Activated T-helper 1 cell treated with anti-CD3 and anti-CD28 coated beads, Interleukin-12 subunit alpha, Interleukin-12 subunit beta, Interleukin-2, Interleukin-4 antibody, amounts not matched to agents 30 ng/mL and 10 ng/mL and 1 ng/mL, durations not matched to agents 14 hours and 24 hours and 36 hours (primary cell): ENCODE data around the gene CXCL13. TPM values are rescaled to one million over a fixed set of nuclear protein-coding genes. Genes with fewer than 3 reads are reported as not detected.
"Not testable (repeated sequence)": the region's sequence is repeated elsewhere in the genome, so short reads cannot be mapped to it uniquely, and the experiment has no call there.

Experiments
- DNase-seq: peaks from one replicate; pipeline ENCODE4 v3.0.0; 2021; ENCODE audit warnings: low spot score
- H3K27ac Mint-ChIP-seq: one replicate; pipeline ENCODE4 v1.8.0; 2021; ENCODE audit warnings: mild to moderate bottlenecking, mixed read lengths
- H3K27me3 Mint-ChIP-seq: one replicate; pipeline ENCODE4 v1.8.0; 2022; ENCODE audit warnings: mild to moderate bottlenecking, moderate library complexity, mixed read lengths; ENCODE audit not compliant: insufficient read depth
- H3K36me3 Mint-ChIP-seq: one replicate; pipeline ENCODE4 v1.8.0; 2021; ENCODE audit warnings: low read depth, mixed read lengths
- H3K4me1 Mint-ChIP-seq: one replicate; pipeline ENCODE4 v1.8.0; 2021; ENCODE audit warnings: low read depth, mixed read lengths
- H3K4me3 Mint-ChIP-seq: one replicate; pipeline ENCODE4 v1.8.0; 2021; ENCODE audit warnings: mild to moderate bottlenecking, moderate library complexity, mixed read lengths
- H3K9me3 Mint-ChIP-seq: one replicate; pipeline ENCODE4 v1.8.0; 2021; ENCODE audit warnings: mixed read lengths
- intact Hi-C: fragments of 100-400 bp; cut with micrococcal nuclease; formaldehyde crosslinking; loops from one replicate; pipeline ENCODE4 v1.15.1; 2024
- total RNA-seq: library from RNA; stranded (reverse); gene quantifications from 2 replicates; pipeline ENCODE4 v1.2.3, GENCODE V29; 2022

The CXCL13 gene
- 6.8 and 7.9 TPM in 2 replicates for total RNA-seq

- H3K27ac Mint-ChIP-seq = no peak within 1 kb of the TSS
- intact Hi-C loops = no loop called here
These were observed at the start of gene CXCL13 for GRCh38 chr4:77605210-77605902. Gene CXCL13, plus strand, starts transcription at chr4:77605820. Its CDS starts 46 bp downstream, at chr4:77605866.

GRCh38 chr4:77560170-77560569, 45.5 kb upstream of the CXCL13 start:
- H3K27me3 Mint-ChIP-seq = no peaks in the 10 kb centered on the region
- peaks cover 8% of the 10 kb centered on the region for H3K9me3 Mint-ChIP-seq
- H3K36me3 Mint-ChIP-seq = no peaks in the 10 kb centered on the region
- no peak for DNase-seq
- H3K4me1 Mint-ChIP-seq = no peaks in the 10 kb centered on the region
- intact Hi-C loops = no loop called here
- no peak overlapping the region for H3K4me3 Mint-ChIP-seq
- H3K27ac Mint-ChIP-seq = no peak overlapping the region

More at GRCh38 chr4:77605210-77605902, at the start of gene CXCL13:
- no peak for DNase-seq
- Mint-ChIP-seq H3K4me3 (no peak within 1 kb of the TSS), H3K4me1 (peaks cover 19% of the 10 kb centered on the region), H3K27me3 (peaks cover 6% of the 10 kb centered on the region), H3K9me3 (no peaks in the 10 kb centered on the region), H3K36me3 (no peaks in the 10 kb centered on the region)

- H3K27ac Mint-ChIP-seq, H3K27me3 Mint-ChIP-seq, H3K36me3 Mint-ChIP-seq, DNase-seq, H3K9me3 Mint-ChIP-seq, intact Hi-C loops, H3K4me1 Mint-ChIP-seq, H3K4me3 Mint-ChIP-seq: not testable (repeated sequence)
These were observed 43.9 kb upstream of the CXCL13 start for GRCh38 chr4:77561720-77562119.

- Mint-ChIP-seq H3K27me3 (no peaks in the 10 kb centered on the region), H3K36me3 (no peaks in the 10 kb centered on the region), H3K4me1 (no peaks in the 10 kb centered on the region), H3K27ac (peak overlapping the region; percentile 50), H3K9me3 (peaks cover 19% of the 10 kb centered on the region), H3K4me3 (no peak overlapping the region)
- no peak for DNase-seq
- intact Hi-C loops = no loop called here
These were observed 41.4 kb upstream of the CXCL13 start for GRCh38 chr4:77564231-77564630.

- no peak for DNase-seq
- Mint-ChIP-seq H3K27me3 (peaks cover 3% of the 10 kb centered on the region), H3K4me3 (no peak overlapping the region), H3K27ac (no peak overlapping the region), H3K9me3 (peaks cover 28% of the 10 kb centered on the region), H3K36me3 (no peaks in the 10 kb centered on the region), H3K4me1 (no peaks in the 10 kb centered on the region)
- intact Hi-C loops = loop anchor here (1.0 kb wide), 1 partner anchor 19 kb away; no protein-coding TSS in a partner anchor
These were observed 39.5 kb upstream of the CXCL13 start for GRCh38 chr4:77566148-77566547.

- H3K9me3 Mint-ChIP-seq = peaks cover 33% of the 10 kb centered on the region
- intact Hi-C loops = no loop called here
- peaks cover 3% of the 10 kb centered on the region for H3K27me3 Mint-ChIP-seq
- no peaks in the 10 kb centered on the region for H3K4me1 Mint-ChIP-seq
- no peaks in the 10 kb centered on the region for H3K36me3 Mint-ChIP-seq
- no peak overlapping the region for H3K4me3 Mint-ChIP-seq
- no peak overlapping the region for H3K27ac Mint-ChIP-seq
- DNase-seq = no peak
These were observed 38.1 kb upstream of the CXCL13 start for GRCh38 chr4:77567549-77567948.

GRCh38 chr4:77570508-77571214, 35.0 kb upstream of the CXCL13 start:
- H3K4me3 Mint-ChIP-seq, H3K4me1 Mint-ChIP-seq, H3K36me3 Mint-ChIP-seq, H3K27me3 Mint-ChIP-seq, H3K27ac Mint-ChIP-seq, intact Hi-C loops, DNase-seq: not testable (repeated sequence)
- peaks cover 34% of the 10 kb centered on the region for H3K9me3 Mint-ChIP-seq

- Mint-ChIP-seq H3K9me3 (peaks cover 10% of the 10 kb centered on the region), H3K36me3 (no peaks in the 10 kb centered on the region), H3K27me3 (peaks cover 4% of the 10 kb centered on the region), H3K4me3 (no peak overlapping the region), H3K27ac (no peak overlapping the region), H3K4me1 (peaks cover 20% of the 10 kb centered on the region)
- DNase-seq = no peak
- intact Hi-C loops = no loop called here
These were observed 29.3 kb upstream of the CXCL13 start for GRCh38 chr4:77576351-77576750.

GRCh38 chr4:77578145-77578544, 27.5 kb upstream of the CXCL13 start:
- Mint-ChIP-seq H3K9me3 (no peaks in the 10 kb centered on the region), H3K4me3 (no peak overlapping the region), H3K4me1 (peaks cover 35% of the 10 kb centered on the region), H3K27ac (no peak overlapping the region), H3K36me3 (peaks cover 5% of the 10 kb centered on the region), H3K27me3 (peaks cover 4% of the 10 kb centered on the region)
- intact Hi-C loops = no loop called here
- no peak for DNase-seq

GRCh38 chr4:77579406-77580076, 26.1 kb upstream of the CXCL13 start:
- peaks cover 9% of the 10 kb centered on the region for H3K36me3 Mint-ChIP-seq
- H3K4me1 Mint-ChIP-seq = peaks cover 40% of the 10 kb centered on the region
- no peak overlapping the region for H3K4me3 Mint-ChIP-seq
- H3K27me3 Mint-ChIP-seq = no peaks in the 10 kb centered on the region
- intact Hi-C loops = loop anchor here (1.0 to 10.0 kb wide), 4 partner anchors 8 to 1365 kb away; no protein-coding TSS in a partner anchor
- peak overlapping the region; percentile 72 for H3K27ac Mint-ChIP-seq
- no peaks in the 10 kb centered on the region for H3K9me3 Mint-ChIP-seq
- DNase-seq = no peak

- intact Hi-C loops = loop anchor here (1.0 to 10.0 kb wide), 6 partner anchors 14 to 1363 kb away; no protein-coding TSS in a partner anchor
These were observed 23.9 kb upstream of the CXCL13 start for GRCh38 chr4:77581724-77582123.

GRCh38 chr4:77582156-77582555, 23.5 kb upstream of the CXCL13 start:
- no peaks in the 10 kb centered on the region for H3K9me3 Mint-ChIP-seq
- H3K4me1 Mint-ChIP-seq = peaks cover 53% of the 10 kb centered on the region
- intact Hi-C loops = loop anchor here (10.0 kb wide), 2 partner anchors 373 to 1363 kb away; no protein-coding TSS in a partner anchor
- no peak for DNase-seq
- H3K4me3 Mint-ChIP-seq = no peak overlapping the region
- peaks cover 10% of the 10 kb centered on the region for H3K36me3 Mint-ChIP-seq
- H3K27ac Mint-ChIP-seq = peak overlapping the region; percentile 45
- no peaks in the 10 kb centered on the region for H3K27me3 Mint-ChIP-seq

More at GRCh38 chr4:77581724-77582123, 23.9 kb upstream of the CXCL13 start:
- no peaks in the 10 kb centered on the region for H3K27me3 Mint-ChIP-seq
- DNase-seq = no peak
- H3K4me3 Mint-ChIP-seq = peak overlapping the region; percentile 38
- no peaks in the 10 kb centered on the region for H3K9me3 Mint-ChIP-seq
- peaks cover 10% of the 10 kb centered on the region for H3K36me3 Mint-ChIP-seq
- H3K4me1 Mint-ChIP-seq = peaks cover 49% of the 10 kb centered on the region
- peak overlapping the region; percentile 83 for H3K27ac Mint-ChIP-seq

- intact Hi-C loops = loop anchor here (10.0 kb wide), 2 partner anchors 372 to 1362 kb away; no protein-coding TSS in a partner anchor
- H3K9me3 Mint-ChIP-seq = no peaks in the 10 kb centered on the region
- H3K27me3 Mint-ChIP-seq = no peaks in the 10 kb centered on the region
- peaks cover 10% of the 10 kb centered on the region for H3K36me3 Mint-ChIP-seq
- H3K27ac Mint-ChIP-seq = peak overlapping the region; percentile 45
- no peak overlapping the region for H3K4me3 Mint-ChIP-seq
- DNase-seq = no peak
- H3K4me1 Mint-ChIP-seq = peaks cover 59% of the 10 kb centered on the region
These were observed 22.9 kb upstream of the CXCL13 start for GRCh38 chr4:77582711-77583110.
